GM19238 (cell line): ENCODE results near the gene APOM.
A peak's percentile ranks its signal among the peaks of the same experiment; 100 is the strongest.

Experiments used
- DNase-seq: peaks from one replicate; pipeline ENCODE4 v3.0.0; 2011; ENCODE audit warnings: low spot score; ENCODE audit not compliant: insufficient read length

Gene APOM

DNA sequence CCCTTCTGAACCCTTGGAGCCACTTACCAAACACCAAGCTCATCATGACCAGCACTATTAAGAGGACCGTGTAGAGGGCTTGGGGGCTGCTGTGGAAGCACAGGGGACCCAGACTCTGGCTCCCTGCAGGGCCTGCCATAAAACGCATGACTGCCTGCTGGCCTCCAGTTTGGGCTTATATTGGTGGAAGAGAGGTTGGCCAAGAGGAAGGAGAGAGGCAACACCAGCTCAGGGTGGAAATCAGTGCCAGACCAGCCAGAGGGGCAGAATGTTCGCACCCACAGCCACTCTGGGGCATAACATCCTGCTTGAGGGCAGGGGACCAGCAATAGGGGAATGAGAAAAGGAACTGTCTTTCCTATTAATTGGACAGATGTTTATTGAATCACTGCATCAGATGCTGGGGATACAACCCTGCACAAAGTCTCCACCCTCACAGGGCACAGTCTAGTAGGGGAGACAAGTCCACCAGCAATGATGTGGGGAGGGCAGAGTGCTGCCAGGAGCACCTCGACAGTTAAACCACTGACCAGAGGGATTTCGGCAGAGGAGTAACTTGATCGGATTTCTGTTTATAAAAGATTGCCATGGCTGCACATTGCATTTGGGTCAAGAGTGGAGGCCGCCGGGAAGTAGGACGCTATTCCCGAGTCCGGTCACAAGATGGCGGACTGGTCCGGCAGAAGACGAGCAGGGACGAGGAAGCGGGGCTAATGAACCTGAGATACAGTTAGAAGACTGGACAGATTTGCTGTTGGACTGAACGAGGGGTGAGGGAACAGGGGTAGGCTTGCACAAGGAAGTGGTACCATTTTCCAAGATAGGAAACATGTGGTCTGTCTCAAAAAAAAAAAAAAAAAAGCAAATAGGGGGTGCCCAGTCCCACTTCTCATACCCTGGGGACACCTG, 24.8 kb downstream of the APOM start, which contains the start of gene LY6G5C:
TSS of gene LY6G5C (minus strand) at position 842 of the 909 bp plus-strand sequence. CDS start at position 148, 694 bp downstream.
- peak; percentile 62 for DNase-seq

DNA sequence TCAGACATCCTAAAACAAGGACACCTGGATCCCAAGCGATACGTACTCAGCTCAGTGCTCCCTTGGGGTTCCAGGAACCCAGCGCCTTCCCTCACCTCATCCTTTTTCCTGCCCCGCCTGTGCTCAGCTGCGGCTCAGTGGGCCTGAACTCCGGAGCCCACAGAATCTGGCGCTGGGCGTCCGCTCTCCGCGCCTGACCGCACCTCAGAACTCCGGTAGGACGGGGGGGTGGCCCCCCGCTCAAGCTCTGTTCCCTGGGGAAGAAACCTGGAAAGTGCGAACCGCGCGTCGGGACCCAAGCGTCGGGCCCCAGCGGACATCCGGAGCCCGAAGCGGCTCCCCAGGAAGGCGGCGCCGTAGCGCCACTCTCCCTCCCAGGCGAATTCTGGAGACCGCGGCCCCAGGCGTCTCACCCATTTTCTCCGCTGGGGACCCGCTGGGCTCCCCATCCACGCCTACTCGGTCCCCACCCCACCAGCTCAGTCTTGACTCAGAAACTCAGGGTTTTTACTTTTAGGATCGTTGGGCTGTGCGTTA, 25.5 kb downstream of the APOM start:
- DNase-seq: peak; percentile 68

DNA sequence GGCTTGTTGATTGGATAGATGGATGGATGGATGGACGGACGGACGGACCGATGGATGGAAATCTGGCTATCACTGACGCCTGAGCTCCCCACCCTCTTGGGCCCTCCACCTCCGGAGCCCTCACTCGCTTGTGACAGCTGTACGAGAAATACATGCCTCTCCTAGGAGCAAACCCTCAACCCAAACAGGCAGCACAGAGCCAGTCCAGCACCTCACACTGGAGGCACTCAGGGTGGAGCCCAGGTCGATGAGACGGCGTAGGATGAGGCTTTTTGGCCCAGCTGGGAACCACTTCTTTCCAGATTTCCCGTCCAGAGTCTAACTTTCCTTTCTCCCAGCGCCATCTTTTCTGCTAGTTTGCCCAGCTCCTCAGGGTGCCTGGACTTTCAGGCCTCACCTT, 27.9 kb downstream of the APOM start:
- no peak for DNase-seq

DNA sequence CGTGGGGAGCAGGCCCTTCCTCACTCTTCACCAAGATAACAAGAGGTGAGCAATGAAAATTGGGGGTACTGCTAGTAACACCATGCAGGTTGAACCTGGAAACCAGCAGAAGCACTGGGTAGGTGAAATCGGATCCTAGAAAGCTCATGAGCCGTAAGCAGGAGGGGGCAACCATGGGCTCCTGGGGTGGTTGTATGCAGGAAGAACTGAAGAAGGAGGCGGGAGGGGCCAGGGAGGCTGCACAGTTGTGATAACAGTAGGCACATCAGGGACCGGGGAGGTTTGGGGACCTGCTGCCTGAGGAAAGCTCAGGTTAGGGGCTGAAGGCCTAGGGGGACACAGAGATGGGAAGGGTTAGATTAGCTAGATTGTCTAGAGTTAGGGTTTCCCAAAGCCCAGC, 30.8 kb downstream of the APOM start:
- DNase-seq: no peak

DNA sequence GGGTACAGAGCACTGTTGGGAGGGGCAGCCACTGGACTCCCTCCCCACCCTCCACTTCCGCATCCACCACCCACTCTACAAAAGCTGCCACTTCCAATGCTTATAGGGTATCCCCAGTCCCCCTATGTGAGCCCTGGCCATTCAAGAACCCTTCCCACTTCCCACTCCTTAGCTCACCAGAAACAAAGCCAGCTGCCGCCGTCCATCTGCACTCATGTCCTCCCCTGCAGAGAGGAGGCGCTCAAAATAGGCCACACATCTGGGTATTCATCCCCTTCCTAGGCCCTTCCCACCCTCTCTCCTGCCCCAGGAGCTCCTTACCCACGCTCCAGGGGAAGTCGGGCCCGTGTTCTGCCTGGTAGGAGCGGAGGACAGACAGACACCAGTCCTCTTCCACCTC, 31.6 kb downstream of the APOM start:
- no peak for DNase-seq

DNA sequence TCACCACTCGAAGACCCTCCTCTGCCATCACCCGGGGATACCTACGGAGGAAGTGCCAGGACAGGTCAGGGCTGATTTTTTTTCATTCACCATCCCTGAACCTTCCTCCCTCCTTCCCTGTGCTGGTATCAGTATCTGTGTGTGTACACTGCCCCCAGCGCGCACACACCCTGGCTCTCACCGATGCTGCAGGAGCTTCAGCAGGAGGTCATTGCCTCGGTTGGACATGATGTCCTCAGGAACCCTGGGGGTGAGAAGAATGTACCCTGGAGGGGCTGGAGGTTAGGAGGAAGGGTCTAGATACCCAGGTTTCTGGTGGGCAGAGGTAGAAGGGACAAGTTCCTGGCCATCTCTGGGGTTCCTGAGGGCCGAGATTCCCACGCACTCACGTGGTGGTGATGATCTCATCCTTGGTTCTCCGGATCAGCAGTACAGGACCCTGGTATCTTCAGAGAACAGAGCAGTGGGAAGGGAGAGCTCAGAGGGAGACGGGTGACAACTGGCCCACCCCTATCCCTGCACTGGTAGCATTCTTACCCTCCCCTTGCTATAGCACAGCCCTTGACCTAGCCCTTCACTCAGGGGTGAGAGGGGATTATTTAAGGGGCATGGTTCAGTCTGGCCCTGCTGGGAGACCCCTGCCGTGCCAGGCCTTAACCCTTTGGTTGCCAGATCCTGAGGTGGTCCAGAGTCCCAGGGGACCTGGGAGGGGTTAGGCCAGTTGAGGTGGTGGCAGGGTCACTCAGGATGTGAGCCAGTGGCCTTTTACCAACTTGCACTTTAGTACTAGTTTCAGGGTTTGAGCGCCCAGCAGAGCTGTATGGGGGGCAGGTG, 32.4 kb downstream of the APOM start:
- no peak for DNase-seq

DNA sequence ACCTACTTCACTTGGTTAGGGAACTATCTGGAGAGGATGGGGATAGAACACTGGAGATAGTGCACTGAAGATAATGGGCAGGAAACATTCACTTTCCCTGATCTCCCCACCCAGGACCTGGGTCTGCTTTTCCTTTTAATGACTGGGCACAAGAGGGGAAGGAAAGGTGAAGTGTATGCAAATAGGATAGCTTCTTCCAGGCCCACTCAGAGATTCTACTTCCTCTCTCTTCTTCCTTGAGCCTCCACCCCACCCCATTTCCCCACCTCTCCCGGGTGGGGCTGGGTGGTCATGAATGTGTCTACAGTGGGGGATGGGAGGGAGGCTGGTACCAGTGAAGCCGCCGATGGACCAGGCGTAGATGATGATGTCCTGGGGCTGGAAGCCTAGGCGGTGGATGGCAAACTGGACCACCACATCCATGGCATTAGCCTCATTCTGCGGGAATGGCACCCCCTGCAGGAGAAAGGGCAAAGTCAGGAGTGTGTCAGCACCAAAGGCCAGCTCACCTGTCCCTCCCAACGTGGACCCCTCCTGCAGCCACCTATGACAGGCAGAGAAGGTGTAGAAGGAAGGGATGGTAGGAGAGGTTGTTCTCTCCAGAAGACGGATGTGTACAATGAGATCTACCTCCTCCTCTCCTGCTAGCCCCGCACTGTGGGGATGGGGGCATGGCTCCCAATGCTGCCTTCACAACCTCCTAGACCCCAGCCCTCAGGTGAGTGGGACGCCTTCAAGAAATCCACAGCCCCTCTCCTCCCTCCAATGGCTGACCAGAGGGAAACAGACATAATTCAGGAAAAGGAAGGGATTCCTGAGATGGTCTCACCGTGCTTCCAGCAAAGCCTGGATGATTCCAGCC, 33.8 kb downstream of the APOM start:
- no peak for DNase-seq

DNA sequence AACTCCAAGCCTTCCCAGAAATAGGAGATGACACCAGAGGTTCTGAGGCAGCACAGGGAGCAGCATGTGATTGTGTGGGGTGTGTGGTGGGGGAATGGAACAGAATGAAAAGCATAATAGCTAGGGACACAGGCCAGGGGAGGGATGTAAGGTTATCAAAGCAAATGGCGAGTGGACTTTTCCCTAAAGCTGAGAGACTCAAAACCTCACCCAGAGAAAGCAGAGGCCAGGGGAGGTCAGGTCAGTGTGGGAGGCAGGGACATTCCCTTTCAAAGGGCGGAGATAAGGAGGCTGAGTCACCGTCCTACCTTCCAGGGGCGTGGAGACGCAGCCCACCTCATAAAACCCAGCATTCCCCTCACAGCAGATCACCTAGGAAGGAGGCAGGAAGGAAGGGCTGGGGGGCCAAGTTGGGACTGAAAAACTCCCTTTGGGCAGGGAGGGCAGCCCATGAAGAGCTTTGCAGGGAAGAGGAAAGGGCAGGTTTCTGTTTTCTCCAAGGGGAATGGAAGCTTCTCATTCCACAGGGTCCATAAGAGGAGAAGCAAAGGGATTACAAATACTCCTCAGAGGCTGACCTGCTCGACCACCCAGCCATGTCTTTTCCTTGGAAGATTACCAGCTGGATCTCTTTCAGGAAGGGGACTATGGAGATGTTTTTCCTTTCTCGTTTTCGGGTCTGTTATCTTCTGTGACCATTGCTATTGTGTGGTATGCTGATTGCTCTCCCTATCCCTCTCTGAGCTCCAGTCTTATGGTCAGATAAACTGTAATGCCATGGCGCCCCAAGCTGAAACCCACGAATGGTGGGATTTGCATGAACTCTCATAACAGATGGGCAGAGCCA, 34.8 kb downstream of the APOM start:
- no peak for DNase-seq

DNA sequence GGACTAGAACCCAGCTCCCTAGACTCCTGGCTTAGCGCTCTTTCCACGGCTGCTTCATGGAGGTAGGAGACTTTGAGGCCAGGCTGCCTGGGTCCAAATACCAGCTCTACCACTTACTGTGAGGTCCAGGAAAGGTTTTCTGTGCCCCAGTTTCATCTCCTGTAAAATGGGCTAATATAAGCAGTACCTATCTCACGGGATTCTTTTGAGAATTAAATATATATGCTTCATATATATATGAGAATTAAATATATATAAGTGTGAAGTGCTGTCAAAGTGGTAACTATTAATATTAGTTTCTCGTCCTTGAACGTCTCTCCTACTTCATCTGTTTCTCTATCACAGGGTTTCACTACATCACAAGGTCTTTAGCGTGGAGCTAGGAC, 35.4 kb downstream of the APOM start:
- DNase-seq: no peak

DNA sequence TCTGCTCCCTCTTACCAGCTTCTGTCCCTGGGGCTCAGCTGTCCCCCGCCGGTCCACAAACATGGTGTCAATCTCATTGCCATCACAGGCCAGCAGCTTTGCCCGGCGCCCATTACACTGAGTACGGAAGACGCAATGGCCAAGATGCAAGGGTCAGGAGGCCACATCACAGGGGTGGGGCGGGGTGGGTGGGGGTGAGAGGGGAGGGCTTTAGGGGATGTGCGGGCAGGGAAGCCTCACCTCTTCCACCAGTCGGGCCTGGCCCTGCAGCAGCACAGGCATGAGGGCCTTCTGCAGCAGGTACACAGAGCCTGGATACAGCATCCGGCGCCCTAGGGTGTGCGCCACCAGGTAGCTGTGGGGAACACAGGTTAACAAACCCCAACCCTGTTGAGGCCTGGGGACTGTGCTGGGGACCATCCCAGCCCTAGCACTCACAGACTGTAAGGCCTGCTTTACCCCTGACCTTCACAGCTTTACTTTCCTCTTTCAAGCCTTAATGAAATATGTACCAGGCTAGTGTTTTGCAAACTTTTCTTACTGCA, 35.9 kb downstream of the APOM start:
- no peak for DNase-seq

DNA sequence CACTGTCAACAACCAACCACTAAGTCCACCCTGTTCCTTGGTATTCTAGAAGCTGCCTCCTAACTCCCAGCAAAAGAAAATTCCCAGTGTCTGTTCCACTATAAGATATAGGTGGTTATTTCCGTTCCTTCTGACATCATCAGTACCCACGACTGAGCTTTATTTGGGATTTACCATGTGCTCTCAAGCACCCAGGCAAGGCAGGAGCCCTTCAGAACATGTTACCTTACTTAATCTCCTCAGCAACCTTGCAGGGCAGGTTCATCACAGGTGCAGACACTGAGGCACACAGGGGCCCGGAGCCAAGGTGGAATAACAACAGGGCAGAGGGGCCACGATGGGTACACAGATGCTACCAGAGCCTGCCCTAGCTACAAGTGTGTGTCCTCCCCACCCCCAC, 36.7 kb downstream of the APOM start:
- no peak for DNase-seq

DNA sequence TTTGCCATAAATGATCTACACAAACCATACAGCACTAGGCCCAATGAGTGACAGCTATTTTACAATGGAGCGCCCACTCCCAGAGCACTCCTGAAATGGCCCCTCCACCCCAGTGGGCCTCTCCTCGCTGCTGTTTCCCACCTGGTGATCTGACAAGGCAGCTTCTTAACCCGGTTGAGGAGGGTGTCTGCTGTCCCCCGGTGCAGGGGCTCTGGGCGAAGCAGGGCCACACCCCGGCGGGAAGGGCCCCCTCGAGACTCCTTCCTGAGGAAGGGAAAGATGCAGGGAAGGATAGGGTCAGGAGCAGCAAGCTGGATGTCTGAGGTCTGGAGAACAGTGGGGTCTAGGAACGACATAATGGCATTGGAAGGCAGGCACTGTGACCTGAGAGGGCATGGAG, 37.2 kb downstream of the APOM start:
- no peak for DNase-seq

DNA sequence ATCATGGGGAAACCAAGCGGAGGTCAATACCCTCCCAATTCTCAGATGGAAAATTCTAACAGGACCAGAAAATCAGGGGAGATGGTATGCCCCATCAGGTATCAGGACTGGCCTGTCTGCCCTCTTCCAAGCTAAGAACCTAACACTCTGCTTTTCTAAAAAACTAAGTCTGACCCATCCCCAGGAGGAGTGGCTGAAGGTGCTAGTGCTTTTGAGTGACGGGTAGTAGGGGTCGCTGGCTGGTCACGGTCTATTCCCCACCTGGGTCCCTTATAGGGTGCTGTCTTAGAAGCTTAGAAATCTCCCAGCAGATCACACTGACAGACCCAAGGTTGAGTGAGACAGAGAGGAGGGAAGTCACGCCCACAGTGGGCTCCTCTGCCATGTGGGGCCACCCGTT, 37.8 kb downstream of the APOM start:
- no peak for DNase-seq

DNA sequence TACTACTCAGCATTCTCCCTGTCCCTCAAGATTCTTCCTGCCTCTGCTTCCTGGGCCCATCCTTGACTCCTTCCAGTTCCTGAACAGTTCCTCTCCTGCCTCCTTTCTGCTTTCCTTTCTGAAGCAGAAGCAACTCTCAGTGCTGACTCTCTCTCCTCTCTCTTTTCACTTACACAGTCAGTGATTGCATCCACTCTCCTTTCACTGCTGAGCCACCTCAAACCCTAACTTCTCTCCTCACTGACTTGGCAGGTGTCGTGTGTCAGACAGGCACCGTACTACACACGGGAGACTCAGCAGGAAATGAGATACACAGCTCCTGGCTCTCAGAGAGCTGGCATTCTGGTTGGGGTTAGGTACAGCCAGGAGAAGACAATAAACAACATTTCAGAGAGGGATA, 41.9 kb downstream of the APOM start:
- no peak for DNase-seq

DNA sequence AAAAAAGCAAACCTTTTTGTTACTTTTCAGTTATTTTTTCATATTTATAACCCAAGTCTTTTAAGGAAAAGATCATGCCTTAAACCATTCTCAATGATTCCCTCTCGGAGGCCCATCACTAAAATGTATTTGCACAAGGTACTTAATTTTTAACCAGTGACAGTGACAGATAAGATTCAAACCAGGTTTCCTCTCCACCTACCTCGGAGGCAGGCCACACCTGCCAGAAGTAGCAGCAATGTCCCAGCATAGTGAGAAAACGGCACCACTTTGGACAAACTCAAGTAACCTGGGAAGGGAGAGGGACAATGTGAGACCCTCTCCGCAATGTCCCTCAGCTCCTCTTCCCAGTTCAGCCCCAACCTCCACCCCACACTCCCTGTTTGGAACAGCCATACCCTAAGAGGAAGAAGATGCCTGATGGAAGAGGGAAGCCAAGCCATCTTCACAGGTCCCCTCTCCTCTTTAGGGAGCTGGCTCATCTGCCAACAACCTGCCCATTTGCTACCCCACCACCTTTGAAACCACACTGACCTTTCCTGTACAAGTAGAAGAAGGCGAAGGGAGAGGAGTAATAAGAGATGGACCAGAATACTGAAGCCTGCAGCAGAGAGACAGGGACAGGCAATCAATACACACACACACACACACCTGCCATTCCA, 45.2 kb downstream of the APOM start:
- no peak for DNase-seq

DNA sequence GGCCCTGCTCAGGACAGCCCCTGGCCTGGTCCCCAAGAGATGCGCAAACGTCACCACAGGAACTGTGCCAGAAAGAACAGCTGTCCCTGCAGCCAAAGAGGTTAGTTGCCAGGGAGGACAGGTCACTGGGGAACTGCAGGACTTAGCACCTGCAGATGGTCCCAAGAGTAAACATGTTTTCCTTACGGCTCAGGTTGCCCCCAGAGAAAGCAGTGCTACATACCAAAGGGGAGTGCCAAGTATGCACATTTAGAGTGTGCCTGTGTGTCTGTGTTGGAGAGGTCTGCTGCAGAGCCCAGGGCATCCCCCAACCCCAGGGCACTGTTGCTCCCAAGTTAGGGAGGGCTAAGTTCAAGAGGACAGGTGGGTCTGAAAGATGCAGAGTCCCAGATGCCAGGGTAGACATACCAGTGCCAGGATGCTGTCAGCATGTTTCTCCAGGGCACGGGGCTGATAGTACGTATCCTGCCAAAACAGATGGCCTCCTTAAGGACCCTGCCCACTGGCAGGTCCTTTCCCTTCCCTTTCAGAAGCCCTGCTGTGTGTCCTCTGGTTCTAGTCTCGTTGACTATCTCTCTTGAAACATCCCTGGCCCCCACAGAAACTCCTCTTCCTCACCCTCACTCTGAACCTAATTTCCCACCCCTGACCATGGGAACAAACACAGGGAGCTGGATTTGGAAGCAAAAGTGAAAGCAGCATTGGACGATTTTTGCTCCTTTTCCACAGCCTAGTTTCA, 46.1 kb downstream of the APOM start:
- no peak for DNase-seq

DNA sequence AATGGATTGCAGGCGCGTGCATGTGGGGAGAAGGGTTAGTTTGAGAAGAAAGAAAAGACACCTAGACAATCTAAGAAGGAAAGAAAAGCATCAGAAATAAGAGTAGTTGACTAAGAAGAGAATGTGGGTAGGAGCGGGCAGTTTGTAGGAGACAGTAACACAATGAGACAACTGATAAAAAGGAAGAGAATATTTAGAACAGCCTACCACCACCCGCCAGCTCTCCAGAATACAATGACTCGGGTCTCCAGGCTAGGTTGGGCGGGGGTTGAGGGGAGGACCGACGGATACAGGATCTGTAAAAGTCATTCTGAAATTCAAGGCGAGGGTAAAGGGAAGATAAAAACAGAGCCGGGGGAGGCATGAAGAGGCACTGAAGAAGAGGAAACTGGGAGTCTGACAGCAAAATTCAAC, 46.7 kb downstream of the APOM start:
- peak; percentile 36 for DNase-seq

DNA sequence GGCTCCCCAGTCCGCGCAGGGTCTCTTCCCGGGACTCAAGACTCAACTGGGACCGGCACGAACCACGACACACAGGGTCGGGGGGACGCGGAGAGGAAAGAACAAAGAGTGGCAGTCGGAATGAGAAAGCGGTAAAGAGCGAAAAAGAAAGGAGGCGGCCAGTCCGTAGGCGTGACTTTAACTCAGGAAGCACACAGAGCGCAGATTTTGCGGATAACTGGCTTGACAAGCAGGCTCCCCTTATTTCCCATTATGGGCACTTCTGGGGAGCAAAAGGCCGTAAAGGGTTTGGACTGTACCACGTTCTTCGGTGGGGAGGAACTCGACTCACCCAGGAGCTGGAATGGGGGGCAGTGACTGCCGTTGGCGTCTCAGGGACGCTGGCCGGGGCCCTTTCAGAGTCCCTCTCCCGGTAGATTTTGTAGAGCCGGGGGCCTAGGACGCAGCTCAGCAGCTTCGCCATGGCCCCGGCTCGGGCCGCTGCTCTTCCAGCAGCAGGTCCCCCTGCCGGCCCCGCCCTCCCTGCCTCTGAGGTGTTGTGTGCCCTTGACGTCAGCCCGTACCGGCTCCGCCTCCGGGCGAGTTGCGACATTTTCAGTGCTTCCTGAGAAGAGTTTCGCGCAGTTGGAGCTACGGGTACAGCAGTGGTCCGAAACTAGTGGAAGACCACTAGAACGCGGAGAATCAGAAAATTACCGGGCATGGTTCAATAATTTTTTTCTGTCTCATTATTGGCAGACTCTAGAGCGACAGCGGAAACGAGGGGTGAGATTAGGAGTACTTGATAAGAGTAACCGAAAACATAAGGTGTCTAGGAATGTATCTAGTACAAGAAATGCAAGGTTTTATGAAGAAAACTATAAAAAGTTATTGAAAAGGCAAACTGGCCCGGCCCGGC, 47.4 kb downstream of the APOM start, which contains the start of gene ABHD16A:
TSS of gene ABHD16A (minus strand) at position 506 of the 898 bp plus-strand sequence. CDS start at position 463, 43 bp downstream.
- peak; percentile 99 for DNase-seq
